OCI-M2 (cell line): ENCODE data around the gene DHX9.

Experiments
- DNase-seq: peaks from one replicate; lab custom pipeline; 2025; ENCODE audit not compliant: unreplicated experiment; lab: John Stamatoyannopoulos, UW

DHX9 gene

DNA sequence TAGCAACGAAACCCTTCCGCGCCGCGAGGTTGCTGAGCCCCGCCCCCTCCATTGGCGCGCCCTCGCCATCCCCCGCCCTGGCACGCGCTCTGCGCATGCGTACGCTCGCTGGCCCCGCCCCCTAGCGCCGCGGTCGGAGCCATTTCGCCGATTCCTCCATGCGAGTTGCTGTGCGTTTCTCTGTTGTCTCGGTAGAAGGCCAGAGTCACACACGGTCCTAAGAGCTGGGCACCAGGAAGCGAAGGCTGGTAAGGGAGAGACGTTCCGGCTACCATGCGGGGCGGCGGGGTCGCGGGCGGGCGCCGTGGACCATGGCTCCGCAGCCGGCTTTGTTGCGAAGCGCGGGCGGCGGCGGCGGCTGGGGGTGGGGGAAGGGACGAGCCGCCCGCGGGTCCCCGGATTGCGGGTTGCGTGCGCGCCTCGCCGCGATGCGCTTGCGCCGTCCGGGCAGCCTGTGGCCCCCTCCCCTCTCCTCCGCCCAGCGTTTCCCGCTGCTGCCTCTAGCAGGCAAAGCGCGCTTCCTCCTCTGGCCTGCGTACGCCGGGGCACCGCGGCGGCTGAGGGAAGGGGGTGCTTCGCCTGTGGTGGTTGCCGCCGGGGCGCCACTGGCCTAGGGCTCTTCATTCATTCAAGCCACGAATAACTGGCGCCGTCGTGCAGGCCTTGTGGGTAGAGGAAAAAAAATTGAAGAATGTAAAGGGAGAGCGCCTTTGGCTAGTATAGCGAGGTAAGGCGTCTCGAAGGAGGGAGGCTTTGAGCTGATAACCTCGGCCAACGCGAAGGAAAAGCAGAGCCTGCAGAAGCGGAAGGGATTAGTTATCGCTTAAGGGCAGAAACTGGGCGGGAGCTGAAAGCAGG is at the start of gene DHX9:
Gene DHX9, plus strand, starts transcription at position 139 of the 858 bp plus-strand sequence. CDS start 3,220 bp downstream, outside the sequence.
- peak; percentile 64 for DNase-seq

DNA sequence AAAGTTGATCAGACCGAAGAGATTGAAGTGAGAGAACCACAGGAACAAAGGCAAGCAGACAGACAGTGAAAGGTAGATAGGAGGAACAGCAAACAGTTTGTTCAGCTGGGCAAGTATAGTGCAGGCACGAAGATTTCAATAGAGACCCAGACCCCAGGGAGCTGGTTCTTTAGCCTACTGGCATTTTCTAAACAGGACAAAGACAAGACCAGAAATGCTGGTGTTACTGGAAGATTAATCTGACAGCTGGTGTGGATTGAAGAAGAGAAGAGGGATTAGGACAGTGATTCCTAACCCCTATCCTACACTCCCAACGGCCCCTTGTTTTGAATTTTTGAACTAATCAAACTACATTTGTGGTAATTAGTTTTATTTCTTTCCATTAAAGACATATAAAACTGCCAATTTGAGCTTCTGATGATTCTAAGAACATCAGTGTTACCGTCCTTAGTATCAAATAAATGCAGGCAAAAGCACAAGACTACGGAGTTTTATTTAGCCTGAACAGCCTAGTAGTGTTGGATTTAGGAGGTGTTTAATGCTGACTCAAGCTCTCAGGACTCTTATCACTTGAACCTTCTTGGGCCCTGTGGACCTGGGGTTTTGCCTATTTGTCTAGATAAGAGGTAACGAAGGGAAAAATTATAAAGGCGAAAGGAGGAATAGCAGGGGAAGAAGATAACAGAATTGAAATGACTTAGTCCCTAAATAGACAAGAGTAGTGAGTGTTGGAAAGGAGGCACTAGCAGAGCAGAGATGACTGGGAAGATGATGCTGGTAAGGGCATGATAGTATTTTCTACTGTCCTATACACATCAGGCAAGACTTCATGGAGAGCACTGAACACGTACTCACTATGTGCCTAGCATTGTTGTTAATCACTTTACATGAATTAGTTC is 47.6 kb upstream of the DHX9 start:
- peak; percentile 34 for DNase-seq

DNA sequence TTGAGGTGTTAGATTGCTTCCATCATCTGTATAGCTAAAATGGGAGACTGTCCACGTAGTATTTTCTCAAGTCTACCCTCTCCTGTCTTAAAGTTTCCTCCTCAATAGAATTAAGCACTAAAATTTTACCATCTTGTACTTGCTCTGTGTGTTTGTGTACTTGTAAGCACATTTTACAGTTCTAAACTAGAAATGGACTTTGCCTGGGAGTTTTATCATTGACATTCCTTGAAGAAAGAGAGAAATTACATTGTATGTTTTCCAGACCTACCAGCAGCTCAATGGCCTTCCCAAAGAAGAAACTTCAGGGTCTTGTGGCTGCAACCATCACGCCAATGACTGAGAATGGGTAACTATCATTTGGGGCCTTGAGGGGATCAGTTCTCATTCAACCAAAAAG is 45.1 kb upstream of the DHX9 start:
- DNase-seq, result no peak

- DNase-seq, result no peak
Measured at GRCh38 chr1:182794676-182795201, 44.4 kb upstream of the DHX9 start.

DNA sequence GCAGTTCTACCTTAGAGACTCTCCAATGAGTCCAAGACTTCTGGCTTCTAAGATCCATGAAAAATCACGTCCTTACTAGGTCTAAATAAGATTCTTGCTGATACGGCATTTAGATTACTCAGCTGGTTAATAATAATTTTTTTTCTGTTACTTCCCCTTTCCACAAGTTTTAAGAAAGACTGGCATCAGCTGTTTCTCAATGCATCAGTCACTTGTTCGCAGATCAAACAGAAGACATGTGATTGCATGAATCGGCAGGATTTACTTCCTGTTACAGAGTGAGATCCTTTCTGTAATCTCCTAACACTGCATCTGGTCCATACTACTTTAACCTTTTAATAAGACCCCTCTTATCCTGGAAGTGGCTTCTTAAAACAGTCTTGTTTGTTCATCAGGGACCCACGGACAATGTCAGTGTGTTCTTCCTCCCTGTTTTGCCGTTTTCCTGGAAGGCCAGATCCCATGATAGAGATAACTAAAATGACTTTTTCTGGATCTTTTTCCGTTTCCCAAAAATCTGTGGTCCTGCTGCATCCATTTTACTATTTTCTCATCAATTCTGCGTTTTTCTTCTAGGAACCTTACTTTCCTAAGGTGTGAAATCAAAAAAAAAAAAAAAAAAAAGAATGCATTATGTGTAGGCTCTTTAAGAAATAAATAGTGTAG is 43.5 kb upstream of the DHX9 start:
- DNase-seq, result no peak

GRCh38 chr1:182802006-182802803 is 36.9 kb upstream of the DHX9 start:
- DNase-seq, result no peak

- DNase-seq, result no peak
Measured at GRCh38 chr1:182803846-182804245, 35.3 kb upstream of the DHX9 start.

DNA sequence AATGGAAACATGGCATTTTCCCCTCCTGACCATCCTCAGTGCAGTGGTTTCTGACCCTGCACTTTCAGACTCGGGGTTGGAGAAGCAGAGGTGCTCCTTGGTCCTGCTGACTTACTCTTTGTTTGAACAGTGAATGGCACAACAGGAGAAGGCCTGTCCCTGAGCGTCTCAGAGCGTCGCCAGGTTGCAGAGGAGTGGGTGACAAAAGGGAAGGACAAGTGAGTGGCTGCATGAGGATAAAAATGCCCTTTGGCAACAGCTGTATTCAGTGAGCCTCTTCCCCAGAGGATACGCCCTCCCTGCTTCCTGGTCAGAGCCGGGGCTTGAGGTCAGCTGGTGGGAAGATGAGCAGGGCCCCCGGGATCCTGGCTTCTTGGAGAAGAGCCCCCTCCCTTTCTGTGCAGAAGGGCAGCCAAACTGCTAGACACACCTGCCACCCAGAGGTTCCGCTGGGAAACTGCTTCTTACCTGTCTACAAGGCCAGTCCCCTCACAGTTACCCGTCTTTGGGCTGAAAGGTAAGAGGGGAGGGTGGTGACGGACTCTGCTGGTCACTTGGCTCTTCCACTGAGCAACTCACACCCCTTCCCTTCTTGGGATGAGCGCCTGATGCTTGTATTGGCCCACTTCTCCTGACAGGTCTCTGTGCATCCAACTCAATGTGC is 33.0 kb upstream of the DHX9 start:
- DNase-seq, result no peak

GRCh38 chr1:182807907-182808306 is 31.2 kb upstream of the DHX9 start:
- no peak for DNase-seq

- DNase-seq, result no peak
Measured at GRCh38 chr1:182809414-182809957, 29.7 kb upstream of the DHX9 start.

DNA sequence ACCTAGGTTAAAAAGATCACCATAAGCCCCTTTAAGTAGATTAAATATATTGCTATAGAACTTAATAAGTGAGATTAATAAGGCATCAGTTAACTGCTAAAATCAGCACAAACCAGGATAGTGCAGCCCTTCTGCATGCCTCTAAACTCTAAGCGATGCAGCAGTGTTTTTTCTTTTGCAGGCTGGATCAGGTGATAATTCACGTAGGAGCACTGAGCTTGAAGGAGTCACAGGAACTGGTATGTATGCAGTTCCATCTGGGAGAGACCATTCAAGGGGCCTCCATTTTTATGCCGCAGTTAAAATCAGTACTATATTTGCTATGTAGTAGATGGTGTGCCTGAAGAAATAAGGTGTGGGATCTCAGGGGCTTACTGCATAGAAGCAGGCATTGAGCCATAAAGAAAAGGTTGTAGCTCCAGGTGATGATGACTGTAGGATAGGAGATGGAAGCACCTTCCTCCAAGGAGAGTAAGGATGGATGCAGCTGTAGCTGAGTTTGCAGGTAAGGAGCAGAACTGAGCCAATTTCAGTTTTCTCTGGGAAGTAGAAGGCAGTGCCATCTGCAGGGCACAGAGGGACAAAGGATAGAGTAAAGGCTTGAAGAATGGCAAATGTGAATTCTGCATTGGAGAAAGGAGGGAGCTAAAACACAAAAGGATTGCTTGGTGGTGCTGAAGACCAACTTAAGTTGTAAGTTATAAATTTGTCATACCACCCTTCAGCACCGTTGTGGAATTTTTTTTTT is 27.0 kb upstream of the DHX9 start:
- no peak for DNase-seq

GRCh38 chr1:182816863-182817262 is 22.3 kb upstream of the DHX9 start:
- DNase-seq, result no peak

GRCh38 chr1:182817802-182818201 is 21.3 kb upstream of the DHX9 start:
- DNase-seq, result no peak

- no peak for DNase-seq
Measured at GRCh38 chr1:182823220-182823619, 15.9 kb upstream of the DHX9 start.

DNA sequence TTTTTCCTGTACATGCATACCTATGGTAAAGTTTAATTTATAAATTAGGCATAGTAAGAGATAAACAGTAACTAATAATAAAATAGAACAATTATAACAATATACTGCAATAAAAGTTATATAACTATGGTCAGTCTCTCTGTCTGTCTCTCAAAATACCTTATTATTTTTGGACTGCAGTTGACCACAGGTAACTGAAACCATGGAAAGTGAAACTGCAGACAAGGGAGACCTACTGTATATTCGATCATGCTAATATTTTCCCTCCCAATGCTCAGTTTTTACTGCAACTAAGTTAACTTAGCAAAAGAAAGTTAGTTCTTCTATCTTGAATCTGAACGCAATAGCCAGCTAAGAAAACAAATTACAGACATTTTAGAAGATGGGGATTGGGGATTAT is 12.3 kb upstream of the DHX9 start:
- no peak for DNase-seq

- no peak for DNase-seq
Measured at GRCh38 chr1:182829285-182829932, 9.7 kb upstream of the DHX9 start.

- DNase-seq, result no peak
Measured at GRCh38 chr1:182833271-182833670, 5.9 kb upstream of the DHX9 start.

GRCh38 chr1:182834326-182834725 is 4.8 kb upstream of the DHX9 start:
- no peak for DNase-seq
